Esophagus muscularis mucosa (tissue), 4 donors: ENCODE data around the gene CHL1.

Source experiments
- CTCF ChIP-seq, 3 experiments: fragments of 200-600 bp in 2 of 3; fragments of 450-650 bp in 1 of 3; sonication (generic) in 2 of 3; IDR thresholded peaks; one replicate each; pipeline ENCODE4 v1.5.1; 2017 to 2019; ENCODE audit warnings: antibody characterized with exemption in 3 of 3, mild to moderate bottlenecking in 2 of 3, moderate library complexity in 1 of 3
- EP300 ChIP-seq: sonication (generic); formaldehyde crosslinking; IDR thresholded peaks from one replicate; pipeline ENCODE4 v1.6.1; 2017; ENCODE audit warnings: antibody characterized with exemption
- POLR2A ChIP-seq: fragments of 450-650 bp; IDR thresholded peaks from one replicate; pipeline ENCODE4 v1.6.1; 2017; ENCODE audit warnings: antibody characterized with exemption, moderate library complexity, mild to moderate bottlenecking, low read depth
- POLR2AphosphoS5 ChIP-seq, 2 donors: sonication (generic); formaldehyde crosslinking; IDR thresholded peaks; one replicate each; pipeline ENCODE4 v1.6.1; 2017; ENCODE audit warnings: antibody characterized with exemption in 2 of 2

- TF ChIP-seq POLR2AphosphoS5 (IDR thresholded peaks at IDR 0.05) (no peak), CTCF (IDR thresholded peaks at IDR 0.05) (no peak), POLR2A (no peak), EP300 (no peak)
Observed at GRCh38 chr3:427128-427527, 230.6 kb downstream of the CHL1 start.
